Right lobe of liver (tissue), 4 donors: ENCODE data around the gene AGTRAP.

Experiments used
- POLR2A ChIP-seq: fragments of 450-650 bp; IDR thresholded peaks from one replicate; pipeline ENCODE4 v1.6.1; 2017; ENCODE audit warnings: antibody characterized with exemption, mild to moderate bottlenecking
- TF ChIP-seq, protein P1 (sequence below), 4 donors: fragments of 200-600 bp in 3 of 4; fragments of 450-650 bp in 1 of 4; IDR thresholded peaks; one replicate each; pipeline versions ENCODE4 v1.5.1 to v1.8.0; 2016 to 2022; ENCODE audit warnings: antibody characterized with exemption in 4 of 4, mild to moderate bottlenecking in 2 of 4
- donor health status: DM: no; HTN: no; CAD: no.
- donor health status: DM: no; HTN: no; CAD: no.
- donor health status: DM: no; HTN: yes; CAD: no.

DNA sequence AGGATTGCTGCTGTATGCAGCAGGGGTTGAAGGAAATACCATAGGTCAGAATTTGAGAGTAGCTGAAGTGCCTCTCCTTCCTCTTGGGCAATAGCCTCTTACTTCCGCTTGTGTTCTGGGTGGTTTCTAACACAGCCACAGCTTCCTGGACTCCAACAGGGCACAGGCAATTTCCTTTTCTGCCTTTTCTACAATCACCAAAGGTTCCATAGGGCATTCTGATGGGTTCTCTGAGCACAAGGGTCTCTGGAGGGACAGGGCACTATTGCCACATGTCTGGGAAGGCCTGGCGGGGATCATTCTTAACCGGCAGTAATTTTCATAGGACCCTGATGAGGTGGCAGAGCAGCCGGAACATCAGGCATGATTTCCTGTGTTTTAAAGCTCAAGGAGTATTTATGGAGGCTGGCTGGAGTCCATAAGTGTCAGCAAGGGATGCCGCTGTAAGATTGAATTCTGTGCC, 5.5 kb upstream of the AGTRAP start:
- TF ChIP-seq POLR2A, result no peak
- TF ChIP-seq, protein P1, sequence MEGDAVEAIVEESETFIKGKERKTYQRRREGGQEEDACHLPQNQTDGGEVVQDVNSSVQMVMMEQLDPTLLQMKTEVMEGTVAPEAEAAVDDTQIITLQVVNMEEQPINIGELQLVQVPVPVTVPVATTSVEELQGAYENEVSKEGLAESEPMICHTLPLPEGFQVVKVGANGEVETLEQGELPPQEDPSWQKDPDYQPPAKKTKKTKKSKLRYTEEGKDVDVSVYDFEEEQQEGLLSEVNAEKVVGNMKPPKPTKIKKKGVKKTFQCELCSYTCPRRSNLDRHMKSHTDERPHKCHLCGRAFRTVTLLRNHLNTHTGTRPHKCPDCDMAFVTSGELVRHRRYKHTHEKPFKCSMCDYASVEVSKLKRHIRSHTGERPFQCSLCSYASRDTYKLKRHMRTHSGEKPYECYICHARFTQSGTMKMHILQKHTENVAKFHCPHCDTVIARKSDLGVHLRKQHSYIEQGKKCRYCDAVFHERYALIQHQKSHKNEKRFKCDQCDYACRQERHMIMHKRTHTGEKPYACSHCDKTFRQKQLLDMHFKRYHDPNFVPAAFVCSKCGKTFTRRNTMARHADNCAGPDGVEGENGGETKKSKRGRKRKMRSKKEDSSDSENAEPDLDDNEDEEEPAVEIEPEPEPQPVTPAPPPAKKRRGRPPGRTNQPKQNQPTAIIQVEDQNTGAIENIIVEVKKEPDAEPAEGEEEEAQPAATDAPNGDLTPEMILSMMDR (IDR thresholded peaks at IDR 0.05), result no peak
